ENCODE data around the gene CD207.

DNA sequence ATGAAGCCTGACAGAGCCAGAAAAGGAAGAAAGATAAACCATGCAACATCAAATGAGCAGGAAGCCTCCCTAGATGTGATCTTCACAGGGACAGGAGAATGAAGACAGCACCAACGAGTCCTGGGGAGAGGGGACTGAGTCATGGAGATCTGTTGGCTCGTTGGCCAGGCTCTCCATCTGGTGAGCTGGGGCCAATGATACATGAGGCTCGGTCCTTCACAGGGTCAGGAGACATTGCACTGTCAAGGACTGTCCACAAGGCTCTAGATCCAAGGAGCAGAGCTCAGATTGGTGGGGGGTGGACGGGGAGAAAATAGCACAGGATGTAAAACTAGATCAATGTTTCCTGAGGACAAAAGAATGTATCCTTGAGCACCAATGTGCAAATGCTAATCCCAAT is 735 bp downstream of the CD207 start:
- TF ChIP-seq TAF1 (IDR thresholded peaks at IDR 0.05; ENCODE audit: low read depth) (no peak), POLR2AphosphoS5 (IDR thresholded peaks at IDR 0.05) (no peak), EP300 (conservative IDR thresholded peaks at IDR 0.05; ENCODE audit: poor library complexity, severe bottlenecking) (no peak), EZH2 (IDR thresholded peaks at IDR 0.05; ENCODE audit: borderline replicate concordance, insufficient read depth, low read length, poor library complexity, severe bottlenecking) (no peak), MXI1 (conservative IDR thresholded peaks at IDR 0.05; ENCODE audit: poor library complexity, severe bottlenecking) (no peak)
- TF ChIP-seq, protein P1, sequence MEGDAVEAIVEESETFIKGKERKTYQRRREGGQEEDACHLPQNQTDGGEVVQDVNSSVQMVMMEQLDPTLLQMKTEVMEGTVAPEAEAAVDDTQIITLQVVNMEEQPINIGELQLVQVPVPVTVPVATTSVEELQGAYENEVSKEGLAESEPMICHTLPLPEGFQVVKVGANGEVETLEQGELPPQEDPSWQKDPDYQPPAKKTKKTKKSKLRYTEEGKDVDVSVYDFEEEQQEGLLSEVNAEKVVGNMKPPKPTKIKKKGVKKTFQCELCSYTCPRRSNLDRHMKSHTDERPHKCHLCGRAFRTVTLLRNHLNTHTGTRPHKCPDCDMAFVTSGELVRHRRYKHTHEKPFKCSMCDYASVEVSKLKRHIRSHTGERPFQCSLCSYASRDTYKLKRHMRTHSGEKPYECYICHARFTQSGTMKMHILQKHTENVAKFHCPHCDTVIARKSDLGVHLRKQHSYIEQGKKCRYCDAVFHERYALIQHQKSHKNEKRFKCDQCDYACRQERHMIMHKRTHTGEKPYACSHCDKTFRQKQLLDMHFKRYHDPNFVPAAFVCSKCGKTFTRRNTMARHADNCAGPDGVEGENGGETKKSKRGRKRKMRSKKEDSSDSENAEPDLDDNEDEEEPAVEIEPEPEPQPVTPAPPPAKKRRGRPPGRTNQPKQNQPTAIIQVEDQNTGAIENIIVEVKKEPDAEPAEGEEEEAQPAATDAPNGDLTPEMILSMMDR (IDR thresholded peaks at IDR 0.05; ENCODE audit: poor library complexity, severe bottlenecking) = no peak

Measured in neural cell (in vitro differentiated cells).